ENCODE data around the gene CCDC136. TPM values are rescaled to one million over a fixed set of nuclear protein-coding genes. Genes with fewer than 3 reads are reported as not detected.

CCDC136 gene
- polyA plus RNA-seq, 1 donor: 11.3 TPM

DNA sequence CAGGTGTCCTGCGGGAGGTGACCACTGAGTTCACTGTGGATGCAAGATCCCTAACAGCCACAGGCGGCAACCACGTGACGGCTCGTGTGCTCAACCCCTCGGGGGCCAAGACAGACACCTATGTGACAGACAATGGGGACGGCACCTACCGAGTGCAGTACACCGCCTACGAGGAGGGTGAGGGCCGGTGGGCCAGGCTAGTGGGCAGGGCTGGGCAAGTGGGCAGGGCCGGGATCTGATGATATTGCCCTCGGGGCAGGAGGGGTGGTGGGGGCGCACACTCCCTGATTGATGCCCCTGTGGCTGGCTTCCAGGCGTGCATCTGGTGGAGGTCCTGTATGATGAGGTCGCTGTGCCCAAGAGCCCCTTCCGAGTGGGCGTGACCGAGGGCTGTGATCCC is 54.2 kb downstream of the CCDC136 start:
- Histone ChIP-seq H3K27ac (ENCODE audit: low read length) (no peak overlapping the region), H3K9me3 (ENCODE audit: control insufficient read depth, low read depth, low read length) (no peaks in the 10 kb centered on the region), H3K27me3 (ENCODE audit: control insufficient read depth, insufficient read depth, low read length) (no peaks in the 10 kb centered on the region), H3K4me1 (ENCODE audit: control insufficient read depth, insufficient read depth, low read length) (peaks cover 8% of the 10 kb centered on the region), H3K36me3 (ENCODE audit: control insufficient read depth, insufficient read depth, low read length) (peaks cover 73% of the 10 kb centered on the region), H3K4me3 (ENCODE audit: low read length) (no peak overlapping the region)
- WGBS (ENCODE audit: insufficient coverage, low lambda C conversion rate): no CpG with 5 or more reads among the region's 19 CpGs
- no peak for DNase-seq

DNA sequence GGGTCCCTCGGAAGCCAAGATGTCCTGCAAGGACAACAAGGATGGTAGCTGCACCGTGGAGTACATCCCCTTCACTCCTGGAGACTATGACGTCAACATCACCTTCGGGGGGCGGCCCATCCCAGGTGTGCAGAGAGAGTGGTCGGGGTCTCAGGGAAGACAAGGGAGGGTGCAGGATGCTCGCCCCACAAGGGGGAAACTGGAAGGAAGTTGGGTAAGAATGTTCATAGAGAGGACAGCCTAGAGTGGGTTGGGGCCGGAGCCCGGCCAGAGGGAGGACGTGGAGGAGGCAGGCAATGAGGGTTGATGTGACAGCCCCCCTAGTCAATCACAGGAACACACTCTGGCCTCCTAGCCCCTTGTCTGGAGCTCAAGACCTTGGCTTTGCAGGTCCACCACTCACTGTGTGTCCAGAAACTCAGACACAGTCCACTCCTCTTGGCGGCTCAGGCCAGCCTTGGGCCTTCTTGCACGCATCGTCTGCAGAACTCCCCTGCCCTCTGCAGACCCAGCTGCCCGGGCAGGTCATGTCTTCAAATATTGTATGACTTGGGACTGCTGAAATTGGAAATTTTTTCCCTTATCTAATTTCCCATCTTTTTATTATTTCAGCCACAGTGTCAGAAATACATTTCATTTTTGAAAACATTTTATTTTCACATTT is 55.1 kb downstream of the CCDC136 start:
- Histone ChIP-seq H3K4me1 (ENCODE audit: control insufficient read depth, insufficient read depth, low read length) (peaks cover 8% of the 10 kb centered on the region), H3K4me3 (ENCODE audit: low read length) (no peak overlapping the region), H3K36me3 (ENCODE audit: control insufficient read depth, insufficient read depth, low read length) (peaks cover 76% of the 10 kb centered on the region), H3K27ac (ENCODE audit: low read length) (no peak overlapping the region), H3K27me3 (ENCODE audit: control insufficient read depth, insufficient read depth, low read length) (no peaks in the 10 kb centered on the region), H3K9me3 (ENCODE audit: control insufficient read depth, low read depth, low read length) (no peaks in the 10 kb centered on the region)
- DNase-seq: no peak
- WGBS (ENCODE audit: insufficient coverage, low lambda C conversion rate): 75% methylated on average over 5 of the region's 14 CpGs

DNA sequence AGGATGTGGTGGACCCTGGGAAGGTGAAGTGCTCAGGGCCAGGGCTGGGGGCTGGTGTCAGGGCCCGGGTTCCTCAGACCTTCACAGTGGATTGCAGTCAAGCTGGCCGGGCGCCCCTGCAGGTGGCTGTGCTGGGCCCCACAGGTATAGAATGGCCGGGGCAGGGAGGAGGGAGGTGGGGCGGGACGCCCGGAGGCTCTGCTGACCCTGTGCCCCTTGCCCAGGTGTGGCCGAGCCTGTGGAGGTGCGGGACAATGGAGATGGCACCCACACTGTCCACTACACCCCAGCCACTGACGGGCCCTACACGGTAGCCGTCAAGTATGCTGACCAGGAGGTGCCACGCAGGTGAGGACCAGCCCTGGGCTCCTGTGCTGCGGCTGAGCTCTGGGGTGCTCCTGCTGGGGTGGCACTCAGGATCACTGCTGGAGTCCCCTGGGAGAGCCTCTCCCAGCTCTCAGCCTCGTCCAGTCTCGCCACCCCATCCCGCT is 56.0 kb downstream of the CCDC136 start:
- Histone ChIP-seq H3K27me3 (ENCODE audit: control insufficient read depth, insufficient read depth, low read length) (no peaks in the 10 kb centered on the region), H3K9me3 (ENCODE audit: control insufficient read depth, low read depth, low read length) (no peaks in the 10 kb centered on the region), H3K4me1 (ENCODE audit: control insufficient read depth, insufficient read depth, low read length) (peaks cover 8% of the 10 kb centered on the region), H3K36me3 (ENCODE audit: control insufficient read depth, insufficient read depth, low read length) (peaks cover 77% of the 10 kb centered on the region), H3K27ac (ENCODE audit: low read length) (no peak overlapping the region), H3K4me3 (ENCODE audit: low read length) (no peak overlapping the region)
- WGBS (ENCODE audit: insufficient coverage, low lambda C conversion rate): no CpG with 5 or more reads among the region's 17 CpGs
- no peak for DNase-seq

DNA sequence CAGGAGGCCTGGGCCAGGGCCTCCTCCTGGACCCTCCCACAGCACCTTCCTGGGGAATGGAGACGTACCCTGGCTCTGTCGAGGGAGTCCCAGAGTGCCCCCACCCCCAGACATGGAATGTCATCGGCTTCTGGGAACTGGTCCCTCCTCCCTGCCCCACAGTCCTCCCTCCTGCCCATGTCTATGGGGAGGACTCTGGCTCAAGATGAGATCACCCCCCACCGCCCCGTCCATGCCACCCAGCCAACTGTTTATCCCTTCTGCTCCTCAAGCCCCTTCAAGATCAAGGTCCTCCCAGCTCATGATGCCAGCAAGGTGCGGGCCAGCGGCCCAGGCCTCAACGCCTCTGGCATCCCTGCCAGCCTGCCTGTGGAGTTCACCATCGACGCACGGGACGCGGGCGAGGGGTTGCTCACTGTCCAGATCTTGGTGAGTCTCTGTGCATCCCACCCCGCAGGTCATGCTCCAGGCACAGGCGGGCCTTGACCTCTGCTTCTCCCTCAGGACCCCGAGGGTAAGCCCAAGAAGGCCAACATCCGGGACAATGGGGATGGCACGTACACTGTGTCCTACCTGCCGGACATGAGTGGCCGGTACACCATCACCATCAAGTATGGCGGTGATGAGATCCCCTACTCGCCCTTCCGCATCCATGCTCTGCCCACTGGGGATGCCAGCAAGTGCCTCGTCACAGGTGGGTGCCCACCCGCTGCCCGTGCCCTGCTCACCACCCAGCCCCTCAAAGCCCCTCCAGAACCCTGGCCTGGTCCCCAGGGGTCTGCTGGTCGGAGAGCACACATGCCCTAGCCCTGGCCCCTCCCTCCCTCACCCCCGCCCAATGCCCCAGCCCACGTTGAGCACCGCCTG is 56.8 kb downstream of the CCDC136 start:
- H3K36me3 ChIP-seq (ENCODE audit: control insufficient read depth, insufficient read depth, low read length): peaks cover 76% of the 10 kb centered on the region
- DNase-seq: no peak

DNA sequence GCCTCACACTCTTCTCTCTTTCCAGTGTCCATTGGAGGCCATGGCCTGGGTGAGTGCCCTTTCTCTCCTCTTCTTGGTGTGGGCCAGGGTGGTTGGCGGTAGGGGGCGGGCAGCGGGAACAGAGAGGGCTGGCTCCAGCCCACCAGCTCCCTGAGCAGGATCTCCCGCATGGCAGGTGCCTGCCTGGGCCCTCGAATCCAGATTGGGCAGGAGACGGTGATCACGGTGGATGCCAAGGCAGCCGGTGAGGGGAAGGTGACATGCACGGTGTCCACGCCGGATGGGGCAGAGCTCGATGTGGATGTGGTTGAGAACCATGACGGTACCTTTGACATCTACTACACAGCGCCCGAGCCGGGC is 57.4 kb downstream of the CCDC136 start:
- Histone ChIP-seq H3K4me1 (ENCODE audit: control insufficient read depth, insufficient read depth, low read length) (peaks cover 8% of the 10 kb centered on the region), H3K36me3 (ENCODE audit: control insufficient read depth, insufficient read depth, low read length) (peaks cover 77% of the 10 kb centered on the region), H3K27ac (ENCODE audit: low read length) (no peak overlapping the region), H3K27me3 (ENCODE audit: control insufficient read depth, insufficient read depth, low read length) (no peaks in the 10 kb centered on the region), H3K4me3 (ENCODE audit: low read length) (no peak overlapping the region), H3K9me3 (ENCODE audit: control insufficient read depth, low read depth, low read length) (no peaks in the 10 kb centered on the region)
- WGBS (ENCODE audit: insufficient coverage, low lambda C conversion rate): no CpG with 5 or more reads among the region's 16 CpGs
- DNase-seq: no peak

More for the DNA sequence above, 56.8 kb downstream of the CCDC136 start:
- Histone ChIP-seq H3K4me1 (ENCODE audit: control insufficient read depth, insufficient read depth, low read length) (peaks cover 8% of the 10 kb centered on the region), H3K27me3 (ENCODE audit: control insufficient read depth, insufficient read depth, low read length) (no peaks in the 10 kb centered on the region), H3K4me3 (ENCODE audit: low read length) (no peak overlapping the region), H3K9me3 (ENCODE audit: control insufficient read depth, low read depth, low read length) (no peaks in the 10 kb centered on the region), H3K27ac (ENCODE audit: low read length) (no peak overlapping the region)
- WGBS (ENCODE audit: insufficient coverage, low lambda C conversion rate): no CpG with 5 or more reads among the region's 31 CpGs

DNA sequence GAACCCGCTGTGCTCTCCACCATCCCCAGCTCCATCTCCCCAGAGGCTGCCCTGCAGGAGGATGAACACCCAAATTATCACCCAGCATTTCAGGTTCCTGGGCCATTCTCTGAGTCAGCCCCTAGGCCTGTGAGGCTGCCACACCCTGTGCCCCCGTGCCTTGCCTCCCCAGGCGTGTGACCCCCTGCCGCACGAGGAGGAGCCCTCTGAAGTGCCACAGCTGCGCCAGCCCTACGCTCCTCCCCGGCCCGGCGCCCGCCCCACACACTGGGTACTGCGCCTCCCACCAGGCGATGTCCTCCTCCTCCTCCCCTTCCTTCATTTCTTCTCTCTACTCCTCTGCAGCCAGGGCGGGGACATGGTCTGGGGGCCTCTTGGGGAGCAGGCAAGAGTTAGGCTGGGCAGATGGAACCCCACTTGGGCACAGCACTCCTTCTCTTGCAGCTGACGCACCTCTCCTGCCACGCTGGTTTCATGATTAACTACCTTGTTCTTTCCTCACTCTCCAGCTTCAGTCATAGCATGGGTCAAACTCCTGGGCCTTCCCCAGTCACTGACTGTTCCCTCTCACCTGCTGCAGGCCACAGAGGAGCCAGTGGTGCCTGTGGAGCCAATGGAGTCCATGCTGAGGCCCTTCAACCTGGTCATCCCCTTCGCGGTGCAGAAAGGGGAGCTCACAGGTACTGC is 58.2 kb downstream of the CCDC136 start:
- Histone ChIP-seq H3K27ac (ENCODE audit: low read length) (no peak overlapping the region), H3K4me3 (ENCODE audit: low read length) (no peak overlapping the region), H3K27me3 (ENCODE audit: control insufficient read depth, insufficient read depth, low read length) (no peaks in the 10 kb centered on the region), H3K4me1 (ENCODE audit: control insufficient read depth, insufficient read depth, low read length) (peaks cover 8% of the 10 kb centered on the region), H3K36me3 (ENCODE audit: control insufficient read depth, insufficient read depth, low read length) (peaks cover 77% of the 10 kb centered on the region), H3K9me3 (ENCODE audit: control insufficient read depth, low read depth, low read length) (no peaks in the 10 kb centered on the region)
- no CpG with 5 or more reads among the region's 18 CpGs for WGBS (ENCODE audit: insufficient coverage, low lambda C conversion rate)
- DNase-seq: peak in 1 of 2 donors; percentile 63

DNA sequence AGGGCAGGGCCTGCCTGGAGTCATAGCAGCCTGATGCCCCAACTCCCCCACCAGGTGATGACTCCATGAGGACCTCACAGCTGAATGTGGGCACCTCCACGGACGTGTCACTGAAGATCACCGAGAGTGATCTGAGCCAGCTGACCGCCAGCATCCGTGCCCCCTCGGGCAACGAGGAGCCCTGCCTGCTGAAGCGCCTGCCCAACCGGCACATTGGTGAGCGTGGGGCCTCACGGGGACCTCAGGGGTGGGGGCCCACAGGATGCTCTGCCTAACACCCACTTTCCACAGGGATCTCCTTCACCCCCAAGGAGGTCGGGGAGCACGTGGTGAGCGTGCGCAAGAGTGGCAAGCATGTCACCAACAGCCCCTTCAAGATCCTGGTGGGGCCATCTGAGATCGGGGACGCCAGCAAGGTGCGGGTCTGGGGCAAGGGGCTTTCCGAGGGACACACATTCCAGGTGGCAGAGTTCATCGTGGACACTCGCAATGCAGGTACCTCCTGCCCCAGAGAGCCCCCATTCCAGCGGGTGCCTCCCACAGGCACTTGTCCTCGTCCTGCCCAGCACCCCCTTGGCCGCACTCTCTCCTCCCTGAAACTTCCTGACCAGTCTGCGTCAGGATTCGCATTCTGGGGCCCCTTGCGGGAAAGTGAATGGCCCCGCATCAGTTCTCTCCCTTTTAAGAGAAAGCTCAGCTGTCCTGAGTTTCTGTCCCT is 60.9 kb downstream of the CCDC136 start:
- no peak overlapping the region for H3K4me3 ChIP-seq (ENCODE audit: low read length)
- WGBS (ENCODE audit: insufficient coverage, low lambda C conversion rate): no CpG with 5 or more reads among the region's 28 CpGs
- H3K4me1 ChIP-seq (ENCODE audit: control insufficient read depth, insufficient read depth, low read length): peaks cover 8% of the 10 kb centered on the region
- peaks cover 84% of the 10 kb centered on the region for H3K36me3 ChIP-seq (ENCODE audit: control insufficient read depth, insufficient read depth, low read length)
- H3K27me3 ChIP-seq (ENCODE audit: control insufficient read depth, insufficient read depth, low read length): no peaks in the 10 kb centered on the region
- no peak for DNase-seq
- no peaks in the 10 kb centered on the region for H3K9me3 ChIP-seq (ENCODE audit: control insufficient read depth, low read depth, low read length)
- no peak overlapping the region for H3K27ac ChIP-seq (ENCODE audit: low read length)

DNA sequence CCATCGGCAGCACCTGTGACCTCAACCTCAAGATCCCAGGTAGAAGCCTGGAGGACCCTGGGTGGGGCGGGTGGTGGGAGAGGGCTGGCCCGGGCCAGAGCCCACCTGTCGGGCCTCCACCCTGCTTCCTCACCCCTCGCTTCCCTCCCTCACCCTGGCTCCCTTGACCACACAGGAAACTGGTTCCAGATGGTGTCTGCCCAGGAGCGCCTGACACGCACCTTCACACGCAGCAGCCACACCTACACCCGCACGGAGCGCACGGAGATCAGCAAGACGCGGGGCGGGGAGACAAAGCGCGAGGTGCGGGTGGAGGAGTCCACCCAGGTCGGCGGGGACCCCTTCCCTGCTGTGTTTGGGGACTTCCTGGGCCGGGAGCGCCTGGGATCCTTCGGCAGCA is 62.0 kb downstream of the CCDC136 start:
- peaks cover 79% of the 10 kb centered on the region for H3K36me3 ChIP-seq (ENCODE audit: control insufficient read depth, insufficient read depth, low read length)

DNA sequence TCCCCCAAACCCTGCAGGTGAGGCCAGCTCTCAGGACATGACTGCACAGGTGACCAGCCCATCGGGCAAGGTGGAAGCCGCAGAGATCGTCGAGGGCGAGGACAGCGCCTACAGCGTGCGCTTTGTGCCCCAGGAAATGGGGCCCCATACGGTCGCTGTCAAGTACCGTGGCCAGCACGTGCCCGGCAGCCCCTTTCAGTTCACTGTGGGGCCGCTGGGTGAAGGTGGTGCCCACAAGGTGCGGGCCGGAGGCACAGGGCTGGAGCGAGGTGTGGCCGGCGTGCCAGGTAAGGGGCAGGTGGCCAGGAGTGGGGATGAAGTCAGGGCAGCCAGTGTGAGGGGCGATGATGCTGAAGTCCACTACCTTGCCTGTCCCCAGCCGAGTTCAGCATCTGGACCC is 62.6 kb downstream of the CCDC136 start:
- no peak for DNase-seq
- peaks cover 77% of the 10 kb centered on the region for H3K36me3 ChIP-seq (ENCODE audit: control insufficient read depth, insufficient read depth, low read length)
- H3K4me1 ChIP-seq (ENCODE audit: control insufficient read depth, insufficient read depth, low read length): peaks cover 8% of the 10 kb centered on the region
- H3K27me3 ChIP-seq (ENCODE audit: control insufficient read depth, insufficient read depth, low read length): no peaks in the 10 kb centered on the region
- H3K27ac ChIP-seq (ENCODE audit: low read length): no peak overlapping the region
- H3K4me3 ChIP-seq (ENCODE audit: low read length): no peak overlapping the region
- no peaks in the 10 kb centered on the region for H3K9me3 ChIP-seq (ENCODE audit: control insufficient read depth, low read depth, low read length)
- WGBS (ENCODE audit: insufficient coverage, low lambda C conversion rate): no CpG with 5 or more reads among the region's 21 CpGs

More for the DNA sequence above, 62.0 kb downstream of the CCDC136 start:
- no peak overlapping the region for H3K4me3 ChIP-seq (ENCODE audit: low read length)
- no peak for DNase-seq
- H3K27me3 ChIP-seq (ENCODE audit: control insufficient read depth, insufficient read depth, low read length): no peaks in the 10 kb centered on the region
- no peak overlapping the region for H3K27ac ChIP-seq (ENCODE audit: low read length)
- no peaks in the 10 kb centered on the region for H3K9me3 ChIP-seq (ENCODE audit: control insufficient read depth, low read depth, low read length)
- no CpG with 5 or more reads among the region's 23 CpGs for WGBS (ENCODE audit: insufficient coverage, low lambda C conversion rate)
- H3K4me1 ChIP-seq (ENCODE audit: control insufficient read depth, insufficient read depth, low read length): peaks cover 8% of the 10 kb centered on the region

DNA sequence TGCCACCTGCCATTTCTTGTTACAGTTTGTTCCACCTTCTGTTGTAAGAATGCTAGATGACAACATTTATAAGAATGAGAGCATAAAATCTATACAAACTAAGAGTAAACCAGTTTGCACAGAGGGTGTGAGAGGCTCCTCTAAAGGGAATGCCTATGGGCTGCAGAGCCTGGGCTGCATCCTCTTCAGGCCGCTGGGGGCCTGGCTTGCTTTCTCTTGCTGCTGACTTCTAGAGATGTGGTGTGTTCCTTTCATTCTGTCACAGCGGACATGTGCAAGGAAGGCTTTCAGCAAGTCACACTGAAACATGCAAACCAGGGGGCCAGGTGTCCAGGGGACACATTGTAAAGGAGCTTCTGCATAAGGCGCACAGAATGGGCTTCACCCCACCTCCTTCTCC is 63.8 kb downstream of the CCDC136 start:
- H3K4me1 ChIP-seq (ENCODE audit: control insufficient read depth, insufficient read depth, low read length): no peaks in the 10 kb centered on the region
- DNase-seq: no peak
- no CpG with 5 or more reads among the region's 3 CpGs for WGBS (ENCODE audit: insufficient coverage, low lambda C conversion rate)
- no peaks in the 10 kb centered on the region for H3K9me3 ChIP-seq (ENCODE audit: control insufficient read depth, low read depth, low read length)
- peaks cover 66% of the 10 kb centered on the region for H3K36me3 ChIP-seq (ENCODE audit: control insufficient read depth, insufficient read depth, low read length)
- H3K27me3 ChIP-seq (ENCODE audit: control insufficient read depth, insufficient read depth, low read length): no peaks in the 10 kb centered on the region
- H3K4me3 ChIP-seq (ENCODE audit: low read length): no peak overlapping the region
- no peak overlapping the region for H3K27ac ChIP-seq (ENCODE audit: low read length)

Data from large intestine (tissue), 3 donors.